SK-N-SH (cell line): Measurements from ENCODE around the gene KIF20B.

Experiments used
- CTCF ChIP-seq: fragments of 200-600 bp; sonication (generic); IDR thresholded peaks from 2 replicates; pipeline ENCODE4 v1.6.1; 2017; ENCODE audit warnings: antibody characterized with exemption, mild to moderate bottlenecking, moderate library complexity
- EP300 ChIP-seq, 2 experiments: IDR thresholded peaks; 2 replicates each; pipeline versions ENCODE4 v1.4.0 to v1.6.1; 2012; ENCODE audit warnings: borderline replicate concordance in 1 of 2, low read depth in 1 of 2, low read length in 1 of 2
- EZH2phosphoT487 ChIP-seq: fragments of 200-600 bp; sonication (generic); IDR thresholded peaks from 2 replicates; pipeline ENCODE4 v1.6.1; 2017; ENCODE audit warnings: low read depth, mixed run types, mild to moderate bottlenecking, antibody characterized with exemption, moderate library complexity, borderline replicate concordance
- GABPA ChIP-seq: IDR thresholded peaks from 2 replicates; pipeline ENCODE4 v1.4.0; 2012; ENCODE audit warnings: low read depth, mild to moderate bottlenecking
- MAX ChIP-seq: IDR thresholded peaks from 2 replicates; pipeline ENCODE4 v1.4.0; 2012; ENCODE audit warnings: low read depth
- PBX3 ChIP-seq: IDR thresholded peaks from 2 replicates; pipeline ENCODE4; 2012
- POLR2AphosphoS5 ChIP-seq: IDR thresholded peaks from 2 replicates; pipeline ENCODE4 v1.6.1; 2012; ENCODE audit warnings: low read depth, low read length
- RCOR1 ChIP-seq: fragments of 150-350 bp; IDR thresholded peaks from 2 replicates; pipeline ENCODE4 v1.6.1; 2017; ENCODE audit warnings: antibody characterized with exemption, low read length
- SIN3A ChIP-seq: IDR thresholded peaks from 2 replicates; pipeline ENCODE4 v1.6.1; 2012; ENCODE audit warnings: low read depth, mild to moderate bottlenecking, low read length, moderate library complexity, borderline replicate concordance
- SMC3 ChIP-seq: IDR thresholded peaks from 2 replicates; pipeline ENCODE4 v1.6.1; 2012; ENCODE audit warnings: low read depth, low read length, improper control_type of control experiment
- TCF12 ChIP-seq: IDR thresholded peaks from 2 replicates; pipeline ENCODE4 v1.4.0; 2012
- USF2 ChIP-seq: fragments of 150-350 bp; IDR thresholded peaks from 2 replicates; pipeline ENCODE4 v1.6.1; 2017; ENCODE audit warnings: antibody characterized with exemption, low read length, low read depth, borderline replicate concordance
- YY1 ChIP-seq: IDR thresholded peaks from 2 replicates; pipeline ENCODE4 v1.4.0; 2012; ENCODE audit warnings: low read depth, mild to moderate bottlenecking

GRCh38 chr10:89699581-89700064, 1.8 kb upstream of the KIF20B start:
- TF ChIP-seq SMC3 (no peak), CTCF (no peak), USF2 (no peak), POLR2AphosphoS5 (no peak), EP300 (IDR thresholded peaks at IDR 0.05; ENCODE audit: borderline replicate concordance in 1 of 2, low read depth in 1 of 2, low read length in 1 of 2) (no peak), TCF12 (no peak), RCOR1 (no peak), SIN3A (no peak), YY1 (no peak), GABPA (no peak), PBX3 (no peak), MAX (no peak), EZH2phosphoT487 (no peak)
